CD14-positive monocyte (primary cell): ENCODE data around the gene TAMM41. TPM values are rescaled to one million over a fixed set of nuclear protein-coding genes. Genes with fewer than 3 reads are reported as not detected.

Source experiments
- DNase-seq, 3 donors: peaks; one replicate each; pipeline ENCODE4 v3.0.0-alpha.2; 2011 to 2022
- H2AFZ ChIP-seq: 2 replicates; pipeline ENCODE4 v1.6.0; 2012; ENCODE audit warnings: mild to moderate bottlenecking, low read depth, low read length, inconsistent platforms; ENCODE audit not compliant: insufficient read depth, poor library complexity, severe bottlenecking
- H3K27ac ChIP-seq, 2 donors: 1 replicate in 1 of 2; 2 replicates in 1 of 2; pipeline ENCODE4 v1.5.1; 2012 to 2013; ENCODE audit warnings: low read length in 2 of 2, control low read depth in 1 of 2, inconsistent platforms in 1 of 2, low read depth in 1 of 2, mild to moderate bottlenecking in 1 of 2
- H3K27me3 ChIP-seq, 2 donors: one replicate each; pipeline versions ENCODE4 v1.6.0 to v1.6.1; 2011 to 2013; ENCODE audit warnings: low read length in 2 of 2; ENCODE audit not compliant: control insufficient read depth in 2 of 2, insufficient read depth in 2 of 2
- H3K36me3 ChIP-seq, 2 donors: replicated peaks in 1 of 2; 1 replicate in 1 of 2; 2 replicates in 1 of 2; pipeline versions ENCODE4 v1.5.1 to v1.6.1; 2012 to 2013; ENCODE audit warnings: low read length in 2 of 2, control low read depth in 1 of 2, inconsistent platforms in 1 of 2, mild to moderate bottlenecking in 1 of 2; ENCODE audit not compliant: insufficient read depth in 2 of 2, control insufficient read depth in 1 of 2
- H3K4me1 ChIP-seq, 2 donors: 1 replicate in 1 of 2; 2 replicates in 1 of 2; pipeline versions ENCODE4 v1.5.1 to v1.6.1; 2012 to 2013; ENCODE audit warnings: low read length in 2 of 2, control low read depth in 1 of 2, inconsistent platforms in 1 of 2, mild to moderate bottlenecking in 1 of 2, moderate library complexity in 1 of 2; ENCODE audit not compliant: insufficient read depth in 2 of 2, control insufficient read depth in 1 of 2
- H3K4me2 ChIP-seq: replicated peaks from 2 replicates; pipeline ENCODE3; 2012; ENCODE audit warnings: low read length, moderate library complexity, mild to moderate bottlenecking; ENCODE audit not compliant: poor library complexity, severe bottlenecking; ENCODE audit errors: extremely low read depth
- H3K4me3 ChIP-seq, 3 experiments: fragments of 200-600 bp in 1 of 3; sonication (generic) in 1 of 3; replicated peaks in 1 of 3; 1 replicate in 2 of 3; 2 replicates in 1 of 3; pipeline ENCODE4 v1.5.1; 2011 to 2013; ENCODE audit warnings: low read length in 3 of 3, mild to moderate bottlenecking in 3 of 3, control low read depth in 2 of 3, low read depth in 2 of 3, inconsistent platforms in 1 of 3, moderate library complexity in 1 of 3
- H3K79me2 ChIP-seq: 2 replicates; pipeline ENCODE4 v1.6.0; 2012; ENCODE audit warnings: mild to moderate bottlenecking, control low read depth, inconsistent platforms, low read length, moderate library complexity; ENCODE audit not compliant: insufficient read depth
- H3K9ac ChIP-seq: 2 replicates; pipeline ENCODE4 v1.6.0; 2017; ENCODE audit warnings: low read length, mild to moderate bottlenecking; ENCODE audit not compliant: insufficient read depth, poor library complexity, severe bottlenecking
- H3K9me3 ChIP-seq, 2 donors: replicated peaks in 1 of 2; 1 replicate in 1 of 2; 2 replicates in 1 of 2; pipeline versions ENCODE4 v1.5.1 to v1.6.1; 2012 to 2013; ENCODE audit warnings: low read length in 2 of 2, control low read depth in 1 of 2; ENCODE audit not compliant: control insufficient read depth in 1 of 2, insufficient read depth in 1 of 2
- H4K20me1 ChIP-seq: 2 replicates; pipeline ENCODE4 v1.6.0; 2012; ENCODE audit warnings: mild to moderate bottlenecking, low read length, control low read depth, moderate library complexity; ENCODE audit not compliant: insufficient read depth
- H3K27ac Mint-ChIP-seq, 7 donors: one replicate each; pipeline ENCODE4 v1.8.0; 2020; ENCODE audit warnings: mild to moderate bottlenecking in 7 of 7, mixed read lengths in 7 of 7, moderate library complexity in 6 of 7, inconsistent platforms in 2 of 7
- H3K27me3 Mint-ChIP-seq, 3 donors: one replicate each; pipeline ENCODE4 v1.8.0; 2021 to 2022; ENCODE audit warnings: low read depth in 3 of 3, mild to moderate bottlenecking in 3 of 3, mixed read lengths in 3 of 3, moderate library complexity in 3 of 3, inconsistent platforms in 1 of 3
- H3K36me3 Mint-ChIP-seq, 2 donors: one replicate each; pipeline ENCODE4 v1.8.0; 2020; ENCODE audit warnings: mixed read lengths in 2 of 2, inconsistent platforms in 1 of 2, mild to moderate bottlenecking in 1 of 2
- H3K4me1 Mint-ChIP-seq: one replicate; pipeline ENCODE4 v1.8.0; 2020; ENCODE audit warnings: mild to moderate bottlenecking, mixed read lengths
- H3K4me3 Mint-ChIP-seq, 2 donors: one replicate each; pipeline ENCODE4 v1.8.0; 2020; ENCODE audit warnings: mild to moderate bottlenecking in 2 of 2, mixed read lengths in 2 of 2, moderate library complexity in 1 of 2
- H3K9me3 Mint-ChIP-seq, 7 donors: one replicate each; pipeline ENCODE4 v1.8.0; 2020 to 2022; ENCODE audit warnings: mixed read lengths in 7 of 7, mild to moderate bottlenecking in 6 of 7, moderate library complexity in 6 of 7, inconsistent platforms in 2 of 7
- CTCF ChIP-seq: fragments of 200-600 bp; IDR thresholded peaks from one replicate; pipeline ENCODE4 v1.8.0; 2022; ENCODE audit warnings: antibody characterized with exemption, mild to moderate bottlenecking
- WGBS: methylation state at CpG from one replicate; pipeline ENCODE4 v1.1.5; 2013; ENCODE audit warnings: missing lambda C conversion rate; ENCODE audit not compliant: insufficient coverage; 5-methylcytosine and 5-hydroxymethylcytosine counted together
- intact Hi-C, 2 donors: fragments of 100-400 bp; cut with micrococcal nuclease; formaldehyde crosslinking; loops; one replicate each; pipeline versions ENCODE4 v1.15.0 to v1.15.1; 2023
- polyA plus RNA-seq, 3 donors: library from polyadenylated mRNA; depleted of rRNA in 1 of 3; unstranded in 2 of 3; stranded (reverse) in 1 of 3; fragments of 300-500 nt in 2 of 3; fragments of >200 nt in 1 of 3; fragmentation: Illumina TruSeq in 2 of 3; gene quantifications; 1 replicate in 2 of 3; 2 replicates in 1 of 3; pipeline ENCODE4 v1.2.3, GENCODE V29; 2012 to 2021

TAMM41 gene
- polyA plus RNA-seq, 3 donors: 3.7 to 10.8 (median 5.0) TPM

GRCh38 chr3:11847607-11848006 is 922 bp upstream of the TAMM41 start:
- H3K9ac ChIP-seq: no peak overlapping the region
- no peak for TF ChIP-seq CTCF
- WGBS: 100% methylated on average over 1 of the region's 1 CpG
- Mint-ChIP-seq H3K27me3 (peaks cover 6 to 22% (median 12%) of the 10 kb centered on the region in 3 donors), H3K9me3 (peaks cover 0 to 3% (median 0%) of the 10 kb centered on the region in 7 donors), H3K27ac (peak overlapping the region in 1 of 7 donors; percentile 79), H3K36me3 (peaks cover 14 to 15% of the 10 kb centered on the region in 2 donors), H3K4me3 (no peak overlapping the region), H3K4me1 (peaks cover 27% of the 10 kb centered on the region)
- peaks cover 16% of the 10 kb centered on the region for H3K79me2 ChIP-seq
- no peak overlapping the region for H3K4me3 ChIP-seq
- DNase-seq: no peak
- peaks cover 6 to 8% of the 10 kb centered on the region in 2 donors for H3K27me3 ChIP-seq
- peaks cover 18% of the 10 kb centered on the region in 2 donors for H3K4me1 ChIP-seq
- intact Hi-C loops: no loop called here
- H3K9me3 ChIP-seq: no peaks in the 10 kb centered on the region
- H3K4me2 ChIP-seq: peak overlapping the region; percentile 86
- H2AFZ ChIP-seq: peak overlapping the region; percentile 96
- H3K36me3 ChIP-seq: peaks cover 7 to 18% of the 10 kb centered on the region in 2 donors
- H4K20me1 ChIP-seq: peaks cover 4% of the 10 kb centered on the region
- H3K27ac ChIP-seq: no peak overlapping the region

GRCh38 chr3:11845651-11846050 is 1.0 kb downstream of the TAMM41 start:
- Histone ChIP-seq H3K9me3 (no peaks in the 10 kb centered on the region), H3K4me1 (peaks cover 18% of the 10 kb centered on the region in 2 donors), H3K4me3 (peak overlapping the region; percentile 60 to 95 (median 79)), H3K4me2 (peak overlapping the region; percentile 86), H3K9ac (peak overlapping the region; percentile 88), H2AFZ (peak overlapping the region; percentile 96), H3K79me2 (peaks cover 16% of the 10 kb centered on the region), H3K27me3 (peaks cover 4 to 6% of the 10 kb centered on the region in 2 donors), H3K36me3 (peaks cover 18 to 37% of the 10 kb centered on the region in 2 donors), H3K27ac (peak overlapping the region in 1 of 2 donors; percentile 92), H4K20me1 (peaks cover 4% of the 10 kb centered on the region)
- H3K4me1 Mint-ChIP-seq: peaks cover 27% of the 10 kb centered on the region
- peaks cover 22 to 32% of the 10 kb centered on the region in 2 donors for H3K36me3 Mint-ChIP-seq
- intact Hi-C loops: no loop called here
- peaks cover 2 to 14% (median 9%) of the 10 kb centered on the region in 3 donors for H3K27me3 Mint-ChIP-seq
- DNase-seq: no peak
- WGBS: 28% methylated on average over 4 of the region's 5 CpGs
- H3K9me3 Mint-ChIP-seq: peaks cover 0 to 8% (median 0%) of the 10 kb centered on the region in 7 donors
- TF ChIP-seq CTCF: no peak
- peak overlapping the region in 6 of 7 donors; percentile 42 to 97 (median 92) for H3K27ac Mint-ChIP-seq
- peak overlapping the region; percentile 99 to 100 for H3K4me3 Mint-ChIP-seq
